Tibial artery (tissue), 4 donors: ENCODE data around the gene EFS.

Experiments used
- DNase-seq, 2 donors: peaks; one replicate each; pipeline ENCODE4 v3.0.0-alpha.2; 2019
- H3K27ac ChIP-seq, 2 donors: fragments of 200-600 bp; sonication (generic) in 1 of 2; 1 replicate in 1 of 2; 2 replicates in 1 of 2; pipeline ENCODE4 v1.5.1; 2018 to 2019; ENCODE audit warnings: mild to moderate bottlenecking in 1 of 2
- H3K27me3 ChIP-seq, 2 donors: fragments of 200-600 bp; sonication (generic) in 1 of 2; one replicate each; pipeline versions ENCODE4 v1.5.1 to v1.6.0; 2016 to 2019
- H3K36me3 ChIP-seq, 3 donors: fragments of 200-600 bp; sonication (generic) in 2 of 3; one replicate each; pipeline ENCODE4 v1.5.1; 2016 to 2019; ENCODE audit warnings: mild to moderate bottlenecking in 2 of 3
- H3K4me1 ChIP-seq, 4 donors: fragments of 200-600 bp; sonication (generic) in 2 of 4; 1 replicate in 3 of 4; 2 replicates in 1 of 4; pipeline ENCODE4 v1.5.1; 2016 to 2019
- H3K4me3 ChIP-seq, 2 donors: fragments of 200-600 bp; sonication (generic) in 1 of 2; 1 replicate in 1 of 2; 2 replicates in 1 of 2; pipeline ENCODE4 v1.5.1; 2018 to 2019; ENCODE audit warnings: mild to moderate bottlenecking in 2 of 2
- H3K9me3 ChIP-seq, 3 donors: fragments of 200-600 bp; sonication (generic) in 1 of 3; one replicate each; pipeline ENCODE4 v1.5.1; 2016 to 2019
- intact Hi-C: fragments of 100-400 bp; cut with DNase I; formaldehyde crosslinking; loops from one replicate; pipeline ENCODE4 v1.15.0; 2023; ENCODE audit warnings: low total_unique reads
- TF ChIP-seq, protein P1 (sequence below), 2 experiments: fragments of 200-600 bp in 1 of 2; fragments of 450-650 bp in 1 of 2; IDR thresholded peaks; one replicate each; pipeline ENCODE4 v1.5.1; 2017 to 2019; ENCODE audit warnings: antibody characterized with exemption in 2 of 2, mild to moderate bottlenecking in 1 of 2, moderate library complexity in 1 of 2

Gene EFS

GRCh38 chr14:23377198-23377550 is 12.2 kb upstream of the EFS start:
- Histone ChIP-seq H3K27ac (peak overlapping the region in 1 of 2 donors; percentile 69), H3K27me3 (peaks cover 0 to 21% of the 10 kb centered on the region in 2 donors), H3K9me3 (no peaks in the 10 kb centered on the region), H3K36me3 (no peaks in the 10 kb centered on the region), H3K4me3 (peak overlapping the region in 1 of 2 donors; percentile 23), H3K4me1 (peaks cover 0 to 6% (median 2%) of the 10 kb centered on the region in 4 donors)
- TF ChIP-seq, protein P1, sequence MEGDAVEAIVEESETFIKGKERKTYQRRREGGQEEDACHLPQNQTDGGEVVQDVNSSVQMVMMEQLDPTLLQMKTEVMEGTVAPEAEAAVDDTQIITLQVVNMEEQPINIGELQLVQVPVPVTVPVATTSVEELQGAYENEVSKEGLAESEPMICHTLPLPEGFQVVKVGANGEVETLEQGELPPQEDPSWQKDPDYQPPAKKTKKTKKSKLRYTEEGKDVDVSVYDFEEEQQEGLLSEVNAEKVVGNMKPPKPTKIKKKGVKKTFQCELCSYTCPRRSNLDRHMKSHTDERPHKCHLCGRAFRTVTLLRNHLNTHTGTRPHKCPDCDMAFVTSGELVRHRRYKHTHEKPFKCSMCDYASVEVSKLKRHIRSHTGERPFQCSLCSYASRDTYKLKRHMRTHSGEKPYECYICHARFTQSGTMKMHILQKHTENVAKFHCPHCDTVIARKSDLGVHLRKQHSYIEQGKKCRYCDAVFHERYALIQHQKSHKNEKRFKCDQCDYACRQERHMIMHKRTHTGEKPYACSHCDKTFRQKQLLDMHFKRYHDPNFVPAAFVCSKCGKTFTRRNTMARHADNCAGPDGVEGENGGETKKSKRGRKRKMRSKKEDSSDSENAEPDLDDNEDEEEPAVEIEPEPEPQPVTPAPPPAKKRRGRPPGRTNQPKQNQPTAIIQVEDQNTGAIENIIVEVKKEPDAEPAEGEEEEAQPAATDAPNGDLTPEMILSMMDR (IDR thresholded peaks at IDR 0.05), result no peak
- DNase-seq, result no peak
- intact Hi-C loops, result loop anchor here (5.0 kb wide), 1 partner anchor 110 kb away; no protein-coding TSS in a partner anchor

DNA sequence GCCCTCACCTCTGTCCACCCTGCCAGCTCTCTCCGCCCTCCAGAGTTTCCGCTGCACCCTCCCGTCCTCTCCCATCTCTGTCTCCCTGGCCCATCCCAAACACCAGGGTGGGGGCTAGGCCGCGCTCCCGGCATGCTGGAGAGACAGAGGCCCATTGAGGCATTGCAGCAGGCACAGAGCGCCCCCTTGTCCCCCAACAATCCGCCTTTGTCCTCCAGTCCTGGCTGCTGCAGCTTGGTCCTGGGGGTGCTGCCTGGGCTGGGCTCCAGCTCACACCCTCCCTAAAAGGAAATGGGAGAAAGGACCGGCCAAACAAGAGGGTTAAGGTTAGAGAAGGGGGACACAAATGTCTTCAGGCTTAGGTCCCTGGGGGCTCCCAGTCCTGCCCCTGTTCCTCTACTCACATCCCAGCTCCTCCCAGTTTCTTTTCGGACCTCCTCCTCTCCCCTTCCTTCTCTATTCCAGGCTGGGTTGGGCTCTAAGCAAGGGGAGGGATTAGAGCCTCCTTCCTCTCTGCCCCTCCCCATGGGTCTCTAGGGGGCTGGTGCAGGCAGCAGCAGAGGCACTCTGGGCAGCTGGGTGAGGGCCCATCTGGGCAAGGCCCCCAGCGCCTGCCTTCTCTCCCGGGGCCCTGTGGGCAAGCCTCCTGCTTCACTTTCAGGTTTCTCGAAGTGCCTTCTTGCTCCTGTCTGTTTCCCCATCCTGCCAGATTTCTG is 11.7 kb upstream of the EFS start, which contains the start of gene CMTM5:
Gene CMTM5 (plus strand): TSS at position 565 of the 716 bp plus-strand sequence. CDS start 206 bp downstream, outside the sequence.
- Histone ChIP-seq H3K4me1 (peaks cover 0 to 6% (median 2%) of the 10 kb centered on the region in 4 donors), H3K27me3 (peaks cover 0 to 16% of the 10 kb centered on the region in 2 donors), H3K4me3 (peak within 1 kb of the TSS; percentile 23 to 34), H3K9me3 (no peaks in the 10 kb centered on the region), H3K27ac (peak within 1 kb of the TSS; percentile 34 to 69), H3K36me3 (no peaks in the 10 kb centered on the region)
- TF ChIP-seq, protein P1 (IDR thresholded peaks at IDR 0.05), result no peak
- no peak for DNase-seq
- intact Hi-C loops, result loop anchor here (5.0 kb wide), 1 partner anchor 109 kb away; no protein-coding TSS in a partner anchor

GRCh38 chr14:23375527-23376251 is 10.7 kb upstream of the EFS start:
- Histone ChIP-seq H3K9me3 (no peaks in the 10 kb centered on the region), H3K36me3 (no peaks in the 10 kb centered on the region), H3K4me1 (peaks cover 0 to 6% (median 2%) of the 10 kb centered on the region in 4 donors), H3K4me3 (no peak overlapping the region), H3K27ac (peak overlapping the region in 1 of 2 donors; percentile 69), H3K27me3 (peaks cover 0 to 10% of the 10 kb centered on the region in 2 donors)
- no peak for DNase-seq
- TF ChIP-seq, protein P1 (IDR thresholded peaks at IDR 0.05), result no peak
- intact Hi-C loops, result loop anchor here (5.0 kb wide), 1 partner anchor 108 kb away; no protein-coding TSS in a partner anchor

DNA sequence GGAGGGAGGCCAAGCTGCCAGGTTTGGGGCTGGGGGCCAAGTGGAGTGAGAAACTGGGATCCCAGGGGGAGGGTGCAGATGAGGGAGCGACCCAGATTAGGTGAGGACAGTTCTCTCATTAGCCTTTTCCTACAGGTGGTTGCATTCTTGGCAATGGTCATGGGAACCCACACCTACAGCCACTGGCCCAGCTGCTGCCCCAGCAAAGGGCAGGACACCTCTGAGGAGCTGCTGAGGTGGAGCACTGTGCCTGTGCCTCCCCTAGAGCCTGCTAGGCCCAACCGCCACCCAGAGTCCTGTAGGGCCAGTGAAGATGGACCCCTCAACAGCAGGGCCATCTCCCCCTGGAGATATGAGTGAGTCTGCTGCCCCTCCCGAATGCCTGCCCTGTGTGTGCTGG is 8.1 kb upstream of the EFS start:
- Histone ChIP-seq H3K27ac (no peak overlapping the region), H3K36me3 (no peaks in the 10 kb centered on the region), H3K4me1 (peaks cover 0 to 6% (median 2%) of the 10 kb centered on the region in 4 donors), H3K27me3 (no peaks in the 10 kb centered on the region), H3K4me3 (no peak overlapping the region), H3K9me3 (no peaks in the 10 kb centered on the region)
- intact Hi-C loops, result no loop called here
- TF ChIP-seq, protein P1 (IDR thresholded peaks at IDR 0.05), result no peak
- DNase-seq, result no peak

GRCh38 chr14:23372509-23372908 is 7.5 kb upstream of the EFS start, which contains the start of gene IL25:
Gene IL25, plus strand, starts transcription at chr14:23372809.
- TF ChIP-seq, protein P1 (IDR thresholded peaks at IDR 0.05), result no peak
- intact Hi-C loops, result no loop called here
- Histone ChIP-seq H3K9me3 (no peaks in the 10 kb centered on the region), H3K4me3 (no peak within 1 kb of the TSS), H3K36me3 (no peaks in the 10 kb centered on the region), H3K4me1 (peaks cover 0 to 6% (median 2%) of the 10 kb centered on the region in 4 donors), H3K27ac (no peak within 1 kb of the TSS), H3K27me3 (no peaks in the 10 kb centered on the region)
- no peak for DNase-seq
